PC-9 (cell line): ENCODE measurements around the gene TOM1L1. TPM values are rescaled to one million over a fixed set of nuclear protein-coding genes. Genes with fewer than 3 reads are reported as not detected.

Experiments used
- BruUV-seq: library from RNA; stranded (reverse); fragments of 400-500 nt; replicated peaks from 2 replicates; lab custom pipeline; 2021; lab: Mats Ljungman, UMichigan
- CTCF ChIA-PET: fragments of 300-600 bp; sonication (Branson Sonifier 250); formaldehyde crosslinking; loops from one replicate; lab custom pipeline; 2022; ENCODE audit warnings: antibody characterized with exemption; lab: Charles Lee
- POLR2A ChIA-PET: fragments of 300-600 bp; sonication (Branson Sonifier 250); formaldehyde crosslinking; loops from one replicate; lab custom pipeline; 2022; ENCODE audit warnings: antibody characterized with exemption; ENCODE audit not compliant: unreplicated experiment; lab: Charles Lee
- DNase-seq, 2 experiments: peaks; one replicate each; pipeline versions ENCODE4 v3.0.0 to v3.0.0-alpha.2; 2015 to 2022; ENCODE audit warnings: mixed read lengths in 1 of 2
- H2AFZ ChIP-seq: fragments of 200-600 bp; sonication (generic); 2 replicates; pipeline ENCODE4 v1.8.1; 2017; ENCODE audit warnings: antibody characterized with exemption
- H3F3A ChIP-seq: fragments of 200-600 bp; sonication (generic); 2 replicates; pipeline ENCODE4 v1.8.1; 2017; ENCODE audit warnings: antibody characterized with exemption, mild to moderate bottlenecking, low read depth; ENCODE audit not compliant: insufficient read depth
- H3K27ac ChIP-seq: fragments of 200-600 bp; sonication (generic); 2 replicates; pipeline ENCODE4 v1.6.1; 2016; ENCODE audit warnings: mixed run types
- H3K27me3 ChIP-seq: fragments of 200-600 bp; sonication (generic); 2 replicates; pipeline ENCODE4 v1.6.1; 2016; ENCODE audit warnings: low read depth, mixed run types; ENCODE audit not compliant: insufficient read depth
- H3K36me3 ChIP-seq: fragments of 200-600 bp; sonication (generic); 2 replicates; pipeline ENCODE4 v1.6.1; 2016; ENCODE audit warnings: low read depth, mixed run types
- H3K4me1 ChIP-seq: fragments of 200-600 bp; sonication (generic); replicated peaks from 2 replicates; pipeline ENCODE4 v1.6.1; 2016; ENCODE audit warnings: mixed run types; ENCODE audit not compliant: insufficient read depth
- H3K4me2 ChIP-seq: fragments of 200-600 bp; sonication (generic); 2 replicates; pipeline ENCODE4 v1.6.1; 2017; ENCODE audit warnings: mixed run types
- H3K4me3 ChIP-seq: fragments of 200-600 bp; sonication (generic); 2 replicates; pipeline ENCODE4 v1.6.1; 2016; ENCODE audit warnings: mixed run types
- H3K79me2 ChIP-seq: fragments of 200-600 bp; sonication (generic); 2 replicates; pipeline ENCODE4 v1.6.1; 2017; ENCODE audit warnings: low read depth, mixed run types
- H3K9me2 ChIP-seq: fragments of 200-600 bp; sonication (generic); 2 replicates; pipeline ENCODE4 v1.8.1; 2017; ENCODE audit warnings: mild to moderate bottlenecking; ENCODE audit not compliant: insufficient read depth
- H3K9me3 ChIP-seq: fragments of 200-600 bp; sonication (generic); 2 replicates; pipeline ENCODE4 v1.8.1; 2016; ENCODE audit warnings: low read depth; ENCODE audit not compliant: insufficient read depth
- H4K20me1 ChIP-seq: fragments of 200-600 bp; sonication (generic); 2 replicates; pipeline ENCODE4 v1.8.1; 2017; ENCODE audit not compliant: insufficient read depth
- CTCF ChIP-seq: fragments of 200-600 bp; sonication (generic); conservative IDR thresholded peaks from 2 replicates; pipeline ENCODE4 v1.6.1; 2017; ENCODE audit warnings: mixed run types, antibody characterized with exemption, mild to moderate bottlenecking, moderate library complexity
- EZH2 ChIP-seq: fragments of 200-600 bp; sonication (generic); IDR thresholded peaks from 2 replicates; pipeline ENCODE4 v1.8.0; 2017; ENCODE audit warnings: antibody characterized with exemption, low read depth
- intact Hi-C: fragments of 100-400 bp; cut with micrococcal nuclease; formaldehyde crosslinking; loops from one replicate; pipeline ENCODE4 v1.10.0; 2022; ENCODE audit not compliant: unreplicated experiment
- total RNA-seq: library from RNA; stranded (reverse); gene quantifications from 2 replicates; pipeline ENCODE4 v1.2.3, GENCODE V29; 2021

The TOM1L1 gene
- total RNA-seq, 1 experiment from 2014 or later, result 46.8 TPM

- H3K36me3 ChIP-seq, result no peaks in the 10 kb centered on the region
- no peaks in the 10 kb centered on the region for H4K20me1 ChIP-seq
- POLR2A ChIA-PET, result no interaction called here
- no peaks in the 10 kb centered on the region for H3K79me2 ChIP-seq
- CTCF ChIA-PET, result no interaction called here
- H3K9me2 ChIP-seq, result no peaks in the 10 kb centered on the region
- intact Hi-C loops, result no loop called here
- no peaks in the 10 kb centered on the region for H3K4me1 ChIP-seq
- no TSS peak for BruUV-seq
- no peak overlapping the region for H3K4me2 ChIP-seq
- no peaks in the 10 kb centered on the region for H3K27me3 ChIP-seq
- H2AFZ ChIP-seq, result no peak overlapping the region
- DNase-seq, result no peak
- no peaks in the 10 kb centered on the region for H3F3A ChIP-seq
- H3K9me3 ChIP-seq, result no peaks in the 10 kb centered on the region
- H3K4me3 ChIP-seq, result no peak overlapping the region
- H3K27ac ChIP-seq, result no peak overlapping the region
- TF ChIP-seq EZH2 (no peak), CTCF (no peak)
Measured at GRCh38 chr17:54876656-54877195, 23.9 kb upstream of the TOM1L1 start.

GRCh38 chr17:54881255-54881972, 19.2 kb upstream of the TOM1L1 start:
- no peak for TF ChIP-seq EZH2
- TF ChIP-seq CTCF, result no peak
- DNase-seq, result no peak
- POLR2A ChIA-PET, result no interaction called here
- Histone ChIP-seq H3K4me2 (no peak overlapping the region), H3K36me3 (no peaks in the 10 kb centered on the region), H3K9me3 (no peaks in the 10 kb centered on the region), H3F3A (no peaks in the 10 kb centered on the region), H2AFZ (no peak overlapping the region), H3K9me2 (no peaks in the 10 kb centered on the region), H3K27me3 (no peaks in the 10 kb centered on the region), H3K27ac (no peak overlapping the region), H3K4me1 (no peaks in the 10 kb centered on the region), H3K79me2 (no peaks in the 10 kb centered on the region), H3K4me3 (no peak overlapping the region), H4K20me1 (no peaks in the 10 kb centered on the region)
- no TSS peak for BruUV-seq
- CTCF ChIA-PET, result no interaction called here
- intact Hi-C loops, result no loop called here

- BruUV-seq, result no TSS peak
- ChIA-PET CTCF (no interaction called here), POLR2A (no interaction called here)
- Histone ChIP-seq H3K4me3 (no peak overlapping the region), H3K79me2 (no peaks in the 10 kb centered on the region), H3K9me3 (no peaks in the 10 kb centered on the region), H4K20me1 (no peaks in the 10 kb centered on the region), H3K27ac (no peak overlapping the region), H3K9me2 (no peaks in the 10 kb centered on the region), H3K4me2 (no peak overlapping the region), H3F3A (no peaks in the 10 kb centered on the region), H2AFZ (no peak overlapping the region), H3K27me3 (no peaks in the 10 kb centered on the region), H3K4me1 (no peaks in the 10 kb centered on the region), H3K36me3 (no peaks in the 10 kb centered on the region)
- DNase-seq, result no peak
- intact Hi-C loops, result no loop called here
- TF ChIP-seq EZH2 (no peak), CTCF (no peak)
Measured at GRCh38 chr17:54882371-54882770, 18.3 kb upstream of the TOM1L1 start.
